HG03097 (cell line): ENCODE results near the gene SMIM7.

Source experiments
- ATAC-seq: cut with Tn5 transposase; IDR thresholded peaks from one replicate; pipeline ENCODE4 v1.9.1; 2021; ENCODE audit not compliant: unreplicated experiment, low FRiP score

SMIM7 gene

GRCh38 chr19:16624236-16624635 lies 35.7 kb downstream of the SMIM7 start:
- no peak for ATAC-seq

GRCh38 chr19:16623576-16623975 lies 36.4 kb downstream of the SMIM7 start:
- ATAC-seq, result no peak

- no peak for ATAC-seq
These were observed 36.9 kb downstream of the SMIM7 start for GRCh38 chr19:16623066-16623465.

GRCh38 chr19:16621165-16621800 lies 38.7 kb downstream of the SMIM7 start:
- no peak for ATAC-seq

- no peak for ATAC-seq
These were observed 39.4 kb downstream of the SMIM7 start for GRCh38 chr19:16620584-16620983.

- no peak for ATAC-seq
These were observed 39.9 kb downstream of the SMIM7 start for GRCh38 chr19:16620018-16620417.

GRCh38 chr19:16619457-16619856 lies 40.5 kb downstream of the SMIM7 start:
- ATAC-seq, result no peak

- no peak for ATAC-seq
These were observed 41.7 kb downstream of the SMIM7 start for GRCh38 chr19:16618248-16618647.

- ATAC-seq, result no peak
These were observed 44.1 kb downstream of the SMIM7 start for GRCh38 chr19:16615808-16616207.

- no peak for ATAC-seq
These were observed 45.0 kb downstream of the SMIM7 start for GRCh38 chr19:16614941-16615340.

GRCh38 chr19:16613841-16614240 lies 46.1 kb downstream of the SMIM7 start:
- ATAC-seq, result no peak

- ATAC-seq, result no peak
These were observed 47.3 kb downstream of the SMIM7 start for GRCh38 chr19:16612636-16613035.

- ATAC-seq, result no peak
These were observed 48.8 kb downstream of the SMIM7 start for GRCh38 chr19:16611121-16611520.

- ATAC-seq, result no peak
These were observed 50.3 kb downstream of the SMIM7 start for GRCh38 chr19:16609511-16610200.

GRCh38 chr19:16608290-16608739 lies 51.6 kb downstream of the SMIM7 start:
- no peak for ATAC-seq

- ATAC-seq, result no peak
These were observed 52.1 kb downstream of the SMIM7 start for GRCh38 chr19:16607819-16608218.

GRCh38 chr19:16605553-16605994 lies 54.4 kb downstream of the SMIM7 start:
- no peak for ATAC-seq

GRCh38 chr19:16605115-16605514 lies 54.8 kb downstream of the SMIM7 start:
- no peak for ATAC-seq

- ATAC-seq, result no peak
These were observed 55.3 kb downstream of the SMIM7 start for GRCh38 chr19:16604615-16605014.

- ATAC-seq, result no peak
These were observed 56.9 kb downstream of the SMIM7 start for GRCh38 chr19:16603090-16603489.

- ATAC-seq, result no peak
These were observed 58.4 kb downstream of the SMIM7 start for GRCh38 chr19:16601378-16602052.

GRCh38 chr19:16600824-16601223 lies 59.1 kb downstream of the SMIM7 start:
- ATAC-seq, result no peak
